GM12874 (cell line): ENCODE measurements around the gene ANKRD22.

Source experiments
- CTCF ChIP-seq: IDR thresholded peaks from 2 replicates; pipeline ENCODE4 v1.5.1; 2011; ENCODE audit warnings: low read depth, mild to moderate bottlenecking, control low read depth, low read length, moderate library complexity; ENCODE audit not compliant: insufficient read depth

ANKRD22 gene

GRCh38 chr10:88870089-88870488 lies 18.4 kb upstream of the ANKRD22 start:
- no peak for TF ChIP-seq CTCF

- TF ChIP-seq CTCF, result no peak
Observed at GRCh38 chr10:88866454-88866853, 14.8 kb upstream of the ANKRD22 start.

GRCh38 chr10:88865281-88865876 lies 13.7 kb upstream of the ANKRD22 start:
- no peak for TF ChIP-seq CTCF

GRCh38 chr10:88861036-88861435 lies 9.4 kb upstream of the ANKRD22 start:
- TF ChIP-seq CTCF, result no peak

GRCh38 chr10:88858491-88858890 lies 6.8 kb upstream of the ANKRD22 start:
- TF ChIP-seq CTCF, result no peak

GRCh38 chr10:88857831-88858230 lies 6.2 kb upstream of the ANKRD22 start:
- no peak for TF ChIP-seq CTCF

- TF ChIP-seq CTCF, result no peak
Observed at GRCh38 chr10:88854684-88855083, 3.0 kb upstream of the ANKRD22 start.
